Parathyroid adenoma (tissue), 2 donors: ENCODE measurements around the gene RASA3.

Source experiments
- H2AFZ ChIP-seq: fragments of 300-600 bp; sonication (generic); one replicate; pipeline ENCODE4 v1.7.0; 2017; ENCODE audit warnings: antibody characterized with exemption, mild to moderate bottlenecking
- H3K27ac ChIP-seq: fragments of 300-600 bp; sonication (generic); one replicate; pipeline ENCODE4 v1.7.0; 2017
- H3K27me3 ChIP-seq: fragments of 300-600 bp; sonication (generic); one replicate; pipeline ENCODE4 v1.7.0; 2017; ENCODE audit warnings: low read length; ENCODE audit not compliant: control insufficient read depth, insufficient read depth
- H3K36me3 ChIP-seq: fragments of 300-600 bp; sonication (generic); one replicate; pipeline ENCODE4 v1.7.0; 2017; ENCODE audit warnings: low read length; ENCODE audit not compliant: control insufficient read depth, insufficient read depth
- H3K4me1 ChIP-seq: fragments of 300-600 bp; sonication (generic); one replicate; pipeline ENCODE4 v1.7.0; 2017; ENCODE audit warnings: control low read depth
- H3K4me2 ChIP-seq: fragments of 300-600 bp; sonication (generic); one replicate; pipeline ENCODE4 v1.7.0; 2017; ENCODE audit warnings: low read length
- H3K4me3 ChIP-seq: fragments of 300-600 bp; sonication (generic); one replicate; pipeline ENCODE4 v1.7.0; 2017; ENCODE audit warnings: low read depth, low read length
- H3K79me2 ChIP-seq: fragments of 300-600 bp; sonication (generic); one replicate; pipeline ENCODE4 v1.7.0; 2017; ENCODE audit warnings: control low read depth
- H3K9ac ChIP-seq: fragments of 300-600 bp; sonication (generic); one replicate; pipeline ENCODE4 v1.7.0; 2017; ENCODE audit warnings: mild to moderate bottlenecking
- H3K9me3 ChIP-seq: fragments of 300-600 bp; sonication (generic); one replicate; pipeline ENCODE4 v1.7.0; 2017; ENCODE audit warnings: low read length; ENCODE audit not compliant: control insufficient read depth
- TF ChIP-seq, protein P1 (sequence below): fragments of 300-600 bp; sonication (generic); IDR thresholded peaks from one replicate; pipeline ENCODE4 v1.7.0; 2017; ENCODE audit warnings: antibody characterized with exemption, mild to moderate bottlenecking
- donor health status: primary hyperparathyroidism.

Gene RASA3

DNA sequence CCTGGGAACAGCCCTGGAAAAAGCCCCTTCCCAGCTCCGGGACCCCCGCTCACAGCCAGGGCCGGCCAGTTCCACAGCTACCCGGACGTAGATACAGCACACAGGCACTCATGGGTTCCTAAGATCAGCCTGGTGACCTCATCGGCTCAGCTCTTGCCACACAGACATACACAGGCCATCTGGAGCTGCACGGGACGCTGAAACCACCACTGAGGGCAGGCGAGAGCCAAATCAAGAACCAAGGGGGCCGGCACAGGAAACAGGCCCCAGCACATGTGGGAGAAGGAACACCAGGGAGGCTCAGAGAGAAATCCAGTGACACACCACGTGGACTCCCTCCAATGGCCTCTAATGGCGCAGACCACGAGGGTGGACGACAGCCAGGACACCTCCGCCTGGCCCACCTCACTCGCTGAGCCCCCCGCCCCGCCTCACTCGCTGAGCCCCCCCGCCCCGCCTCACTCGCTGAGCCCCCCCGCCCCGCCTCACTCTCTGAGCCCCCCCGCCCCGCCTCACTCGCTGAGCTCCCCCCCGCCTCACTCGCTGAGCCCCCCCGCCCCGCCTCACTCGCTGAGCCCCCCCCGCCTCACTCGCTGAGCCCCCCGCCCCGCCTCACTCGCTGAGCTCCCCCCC lies 88.9 kb downstream of the RASA3 start:
- Histone ChIP-seq H3K4me2 (no peak overlapping the region), H3K27ac (no peak overlapping the region), H3K27me3 (no peaks in the 10 kb centered on the region), H3K79me2 (no peaks in the 10 kb centered on the region), H3K4me1 (no peaks in the 10 kb centered on the region), H3K9ac (no peak overlapping the region), H2AFZ (no peak overlapping the region), H3K4me3 (no peak overlapping the region), H3K9me3 (no peaks in the 10 kb centered on the region), H3K36me3 (no peaks in the 10 kb centered on the region)
- TF ChIP-seq, protein P1, sequence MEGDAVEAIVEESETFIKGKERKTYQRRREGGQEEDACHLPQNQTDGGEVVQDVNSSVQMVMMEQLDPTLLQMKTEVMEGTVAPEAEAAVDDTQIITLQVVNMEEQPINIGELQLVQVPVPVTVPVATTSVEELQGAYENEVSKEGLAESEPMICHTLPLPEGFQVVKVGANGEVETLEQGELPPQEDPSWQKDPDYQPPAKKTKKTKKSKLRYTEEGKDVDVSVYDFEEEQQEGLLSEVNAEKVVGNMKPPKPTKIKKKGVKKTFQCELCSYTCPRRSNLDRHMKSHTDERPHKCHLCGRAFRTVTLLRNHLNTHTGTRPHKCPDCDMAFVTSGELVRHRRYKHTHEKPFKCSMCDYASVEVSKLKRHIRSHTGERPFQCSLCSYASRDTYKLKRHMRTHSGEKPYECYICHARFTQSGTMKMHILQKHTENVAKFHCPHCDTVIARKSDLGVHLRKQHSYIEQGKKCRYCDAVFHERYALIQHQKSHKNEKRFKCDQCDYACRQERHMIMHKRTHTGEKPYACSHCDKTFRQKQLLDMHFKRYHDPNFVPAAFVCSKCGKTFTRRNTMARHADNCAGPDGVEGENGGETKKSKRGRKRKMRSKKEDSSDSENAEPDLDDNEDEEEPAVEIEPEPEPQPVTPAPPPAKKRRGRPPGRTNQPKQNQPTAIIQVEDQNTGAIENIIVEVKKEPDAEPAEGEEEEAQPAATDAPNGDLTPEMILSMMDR: no peak

DNA sequence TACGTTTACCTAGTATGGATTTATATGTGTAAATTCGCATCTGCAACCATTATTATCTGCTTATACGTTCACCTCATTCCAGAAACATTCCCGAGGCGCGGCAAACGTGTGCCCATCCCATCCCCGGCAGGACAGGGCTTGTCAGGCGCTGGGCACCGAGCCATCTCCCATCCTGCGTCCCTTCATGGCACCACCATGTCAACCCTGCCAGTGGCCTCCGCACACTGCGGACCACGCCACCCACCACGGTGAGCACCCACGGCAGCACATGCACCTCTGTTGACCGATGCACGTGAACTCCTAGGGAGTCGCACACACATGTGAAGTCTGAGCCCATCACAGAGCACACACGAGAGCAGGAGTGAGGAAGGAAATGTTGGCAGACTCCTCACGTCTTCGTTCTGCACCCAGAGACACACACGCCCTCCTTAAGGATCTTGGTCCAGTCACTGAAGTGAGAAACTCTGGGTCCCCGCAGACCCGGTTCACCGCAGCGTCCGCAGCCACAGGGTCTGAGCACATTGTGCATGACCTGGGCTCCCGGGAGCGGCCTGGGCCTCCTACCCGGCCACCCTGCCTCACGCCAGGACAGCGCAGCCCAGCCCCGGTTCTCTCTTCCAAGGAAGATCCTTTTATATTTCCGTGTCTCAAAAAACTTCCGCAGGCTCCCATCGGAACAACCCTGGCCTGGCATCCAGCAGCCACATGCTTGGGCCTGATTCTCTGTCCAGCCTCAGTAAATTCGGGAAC lies 90.2 kb downstream of the RASA3 start:
- Histone ChIP-seq H3K9me3 (no peaks in the 10 kb centered on the region), H3K79me2 (no peaks in the 10 kb centered on the region), H2AFZ (no peak overlapping the region), H3K27me3 (no peaks in the 10 kb centered on the region), H3K36me3 (no peaks in the 10 kb centered on the region), H3K27ac (no peak overlapping the region), H3K9ac (no peak overlapping the region), H3K4me2 (no peak overlapping the region), H3K4me3 (no peak overlapping the region), H3K4me1 (no peaks in the 10 kb centered on the region)
- TF ChIP-seq, protein P1: no peak

DNA sequence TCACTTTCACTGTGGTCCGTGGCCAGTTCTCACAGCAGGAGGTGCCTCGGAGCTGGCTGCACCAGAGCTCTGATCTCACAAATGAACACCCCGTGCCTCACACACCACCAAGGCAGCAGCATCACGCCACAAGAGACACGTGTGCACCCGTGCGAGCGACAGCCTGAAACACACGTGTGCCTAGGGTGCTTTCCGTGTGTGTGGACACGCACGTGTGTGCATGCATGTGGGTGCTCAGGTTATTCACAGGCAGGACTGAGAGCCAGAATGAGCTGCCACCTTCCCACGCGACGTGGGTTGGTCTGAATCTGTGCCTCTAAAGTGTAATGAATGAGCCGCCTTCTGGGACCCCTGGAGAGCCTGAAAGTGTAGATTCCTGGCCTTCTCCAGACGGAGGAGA lies 90.9 kb downstream of the RASA3 start:
- H3K27ac ChIP-seq: no peak overlapping the region
- H3K9me3 ChIP-seq: no peaks in the 10 kb centered on the region
- TF ChIP-seq, protein P1: no peak

DNA sequence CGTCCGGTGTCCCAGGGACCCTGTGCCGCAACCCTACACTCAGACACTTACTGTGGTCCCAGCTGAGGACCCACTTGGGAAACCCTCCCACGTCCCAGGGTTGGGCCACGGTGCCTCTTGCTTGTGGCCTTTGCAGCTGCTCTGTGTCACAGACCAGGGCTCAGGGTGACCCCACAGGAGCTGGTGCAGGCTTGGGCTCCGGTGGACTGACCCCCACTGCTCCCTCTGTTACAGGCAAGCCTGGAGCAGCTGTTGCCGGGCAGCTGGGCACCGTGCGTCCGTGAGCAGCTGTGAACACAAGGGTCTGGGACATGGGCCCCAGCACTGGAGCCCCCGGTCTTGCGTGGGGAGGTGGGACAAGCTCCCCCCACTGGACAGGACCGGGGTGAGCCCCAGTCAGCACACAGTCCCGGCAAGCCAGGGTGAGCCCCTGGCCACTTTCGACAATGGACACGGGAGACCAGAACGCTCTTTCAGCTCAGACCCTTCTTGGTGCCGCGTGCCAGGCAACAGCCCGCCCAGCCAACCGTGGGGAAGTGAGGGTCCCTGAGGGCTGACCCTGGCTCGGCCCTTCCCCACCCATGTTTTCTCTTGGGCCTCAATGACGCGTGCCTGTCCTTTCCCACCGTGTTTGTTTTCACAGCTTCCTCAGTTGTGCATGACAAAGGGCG lies 92.8 kb downstream of the RASA3 start:
- no peak overlapping the region for H3K27ac ChIP-seq
- H3K9me3 ChIP-seq: no peaks in the 10 kb centered on the region
- H3K27me3 ChIP-seq: no peaks in the 10 kb centered on the region
- H3K9ac ChIP-seq: no peak overlapping the region
- no peaks in the 10 kb centered on the region for H3K4me1 ChIP-seq
- H3K36me3 ChIP-seq: no peaks in the 10 kb centered on the region
- no peak overlapping the region for H3K4me2 ChIP-seq
- TF ChIP-seq, protein P1: no peak
- H2AFZ ChIP-seq: no peak overlapping the region
- H3K79me2 ChIP-seq: no peaks in the 10 kb centered on the region
- no peak overlapping the region for H3K4me3 ChIP-seq

More for the DNA sequence above, 90.9 kb downstream of the RASA3 start:
- Histone ChIP-seq H3K27me3 (no peaks in the 10 kb centered on the region), H3K4me2 (no peak overlapping the region), H3K4me3 (no peak overlapping the region), H3K36me3 (no peaks in the 10 kb centered on the region), H3K9ac (no peak overlapping the region), H2AFZ (no peak overlapping the region), H3K4me1 (no peaks in the 10 kb centered on the region), H3K79me2 (no peaks in the 10 kb centered on the region)
